Measurements from ENCODE around the gene DOLK.
A peak's percentile ranks its signal among the peaks of the same experiment; 100 is the strongest.

Gene DOLK

DNA sequence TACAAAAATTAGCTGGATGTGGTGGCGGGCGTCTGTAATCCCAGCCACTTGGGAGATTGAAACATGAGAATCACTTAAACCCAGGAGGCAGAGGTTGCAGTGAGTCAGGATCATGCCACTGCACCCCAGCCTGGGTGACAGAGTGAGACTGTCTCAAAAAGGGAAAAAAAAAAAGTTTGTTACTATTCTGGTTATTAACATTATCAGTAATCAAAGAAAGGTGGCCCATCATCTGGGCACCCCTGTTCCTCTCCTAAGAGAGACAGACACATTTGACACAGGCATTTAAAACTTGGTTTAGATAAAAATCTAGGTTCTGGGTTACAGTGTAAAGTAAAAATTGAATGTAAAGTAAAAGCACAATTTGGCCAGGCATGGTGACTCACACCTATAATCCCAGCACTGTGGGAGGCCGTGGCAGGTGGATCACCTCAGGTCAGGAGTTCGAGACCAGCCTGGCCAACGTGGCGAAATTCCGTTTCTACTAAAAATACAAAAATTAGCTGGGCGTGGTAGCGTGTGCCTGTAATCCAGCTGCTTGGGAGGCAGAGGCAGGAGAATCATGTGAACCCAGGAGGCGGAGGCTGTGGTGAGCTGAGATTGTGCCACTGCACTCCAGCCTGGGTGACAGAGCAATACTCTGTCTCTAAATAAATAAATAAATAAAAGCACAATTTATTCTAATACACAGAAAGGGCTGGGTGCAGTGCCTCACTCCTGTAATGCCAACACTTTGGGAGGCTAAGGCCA lies 43.4 kb downstream of the DOLK start:
- peak; percentile 52 for DNase-seq

DNA sequence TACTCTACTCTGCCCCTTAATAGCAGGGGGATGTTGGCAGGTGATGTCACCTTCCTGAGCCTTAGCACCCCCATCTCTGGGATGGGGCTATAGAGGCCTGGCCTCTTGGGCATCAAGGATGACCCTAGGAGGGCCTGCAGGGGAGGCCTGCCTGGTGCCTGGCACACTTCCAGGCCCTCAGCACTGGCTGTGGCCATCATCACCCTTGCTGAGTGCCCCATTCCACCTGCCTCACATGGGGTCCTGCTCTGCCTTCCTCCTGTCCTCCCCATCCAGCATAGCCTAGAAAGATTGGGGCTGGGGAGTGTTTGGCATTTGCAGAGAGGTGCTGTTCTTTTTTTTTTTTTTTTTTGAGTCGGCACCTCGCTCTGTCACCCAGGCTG lies 44.3 kb downstream of the DOLK start:
- no peak for DNase-seq

- no peak for DNase-seq
Observed at GRCh38 chr9:128902351-128903078, 44.9 kb downstream of the DOLK start.

GRCh38 chr9:128901822-128902221 lies 45.6 kb downstream of the DOLK start:
- DNase-seq = no peak

- DNase-seq = no peak
Observed at GRCh38 chr9:128901379-128901778, 46.0 kb downstream of the DOLK start.

DNA sequence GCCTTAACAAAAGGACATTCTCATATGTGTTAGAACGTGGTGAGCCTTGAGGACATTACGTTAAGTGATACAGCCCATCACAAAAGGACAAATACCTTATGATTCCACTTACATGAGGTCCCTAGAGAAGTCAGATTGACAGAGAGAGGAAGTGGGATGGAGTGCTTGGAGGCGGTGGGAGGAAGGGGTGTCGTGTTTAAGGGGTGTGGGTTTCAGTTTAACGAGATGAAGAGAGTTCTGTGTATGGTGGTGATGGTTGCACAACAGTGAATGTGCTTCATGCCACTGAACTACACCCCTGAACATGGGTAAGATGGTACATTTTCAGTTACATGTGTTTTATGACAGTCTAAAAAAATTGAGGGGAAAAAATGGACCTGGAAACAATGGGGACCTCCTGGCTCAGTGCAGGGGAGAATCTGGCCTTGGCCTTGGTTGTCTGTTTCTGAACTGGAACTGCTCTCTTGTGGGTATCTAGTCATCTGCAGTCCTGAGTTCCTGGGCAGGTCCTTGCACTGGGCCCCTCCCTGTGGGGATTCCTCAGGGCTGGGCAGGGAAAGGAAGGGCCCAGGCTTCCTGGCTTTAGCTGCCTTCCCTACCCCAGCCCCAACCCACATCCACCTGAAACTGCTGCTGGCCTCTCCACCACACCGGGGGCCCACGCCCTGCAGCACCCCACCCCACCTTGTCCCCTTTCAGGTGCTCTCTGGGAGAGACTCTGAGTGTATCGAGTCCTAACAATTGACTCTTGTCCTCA lies 47.7 kb downstream of the DOLK start:
- no peak for DNase-seq

GRCh38 chr9:128898845-128899565 lies 48.4 kb downstream of the DOLK start:
- DNase-seq = no peak

GRCh38 chr9:128898382-128898781 lies 49.0 kb downstream of the DOLK start:
- no peak for DNase-seq

- no peak for DNase-seq
Observed at GRCh38 chr9:128895556-128895955, 51.8 kb downstream of the DOLK start.
